NCI-H1417 treated with DMSO at 0.1 percent for 48 hours (cell line): ENCODE results near the gene MAN1C1.

Experiments used
- DNase-seq: peaks from one replicate; lab custom pipeline; 2025; lab: John Stamatoyannopoulos, UW

MAN1C1 gene

GRCh38 chr1:25765136-25765922, 148.7 kb downstream of the MAN1C1 start:
- DNase-seq = no peak

GRCh38 chr1:25765923-25766589, 149.5 kb downstream of the MAN1C1 start:
- DNase-seq = no peak

DNA sequence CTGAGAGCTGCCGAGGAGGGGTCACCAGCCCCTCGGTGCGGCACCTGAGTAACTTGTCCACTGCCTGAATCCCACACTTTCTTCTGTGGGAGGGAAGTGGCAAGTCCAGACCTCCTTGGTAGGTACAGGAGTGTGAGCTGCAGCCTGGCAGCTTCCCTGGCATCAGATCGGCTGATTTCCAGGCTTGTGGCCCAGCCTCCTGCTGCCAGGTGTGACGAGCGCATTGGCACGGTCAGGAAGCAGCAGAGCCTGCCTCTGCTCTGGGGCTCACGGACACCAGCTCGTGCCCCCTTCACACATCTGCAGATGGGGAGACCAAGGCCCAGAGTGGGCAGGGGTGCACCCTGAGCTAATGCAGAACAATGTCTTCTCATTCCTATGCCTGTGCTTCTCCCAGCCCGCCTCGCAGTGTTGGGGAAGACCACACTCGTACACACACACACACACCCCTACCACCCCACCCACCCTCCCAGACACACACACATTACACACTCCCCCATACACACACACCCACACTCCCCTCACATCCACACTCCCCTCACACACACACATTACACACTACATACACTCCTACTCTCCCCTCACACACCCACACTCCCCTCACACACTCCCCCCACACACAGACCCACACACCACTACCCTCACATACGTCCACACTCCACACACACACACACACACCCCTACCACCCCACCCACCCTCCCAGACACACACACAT, 150.3 kb downstream of the MAN1C1 start:
- DNase-seq = no peak

DNA sequence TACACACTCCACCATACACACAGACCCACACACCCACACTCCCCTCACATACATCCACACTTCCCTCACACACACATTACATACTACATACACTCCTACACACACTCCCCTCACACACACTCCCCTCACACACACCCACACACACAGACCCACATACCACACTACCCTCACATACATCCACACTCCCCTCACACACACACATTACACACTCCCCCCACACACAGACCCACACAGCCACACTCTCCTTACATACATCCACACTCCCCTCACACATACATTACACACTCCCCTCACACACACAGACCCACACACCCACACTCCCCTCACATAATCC, 150.8 kb downstream of the MAN1C1 start:
- no peak for DNase-seq

GRCh38 chr1:25768999-25769398, 152.4 kb downstream of the MAN1C1 start:
- no peak for DNase-seq

DNA sequence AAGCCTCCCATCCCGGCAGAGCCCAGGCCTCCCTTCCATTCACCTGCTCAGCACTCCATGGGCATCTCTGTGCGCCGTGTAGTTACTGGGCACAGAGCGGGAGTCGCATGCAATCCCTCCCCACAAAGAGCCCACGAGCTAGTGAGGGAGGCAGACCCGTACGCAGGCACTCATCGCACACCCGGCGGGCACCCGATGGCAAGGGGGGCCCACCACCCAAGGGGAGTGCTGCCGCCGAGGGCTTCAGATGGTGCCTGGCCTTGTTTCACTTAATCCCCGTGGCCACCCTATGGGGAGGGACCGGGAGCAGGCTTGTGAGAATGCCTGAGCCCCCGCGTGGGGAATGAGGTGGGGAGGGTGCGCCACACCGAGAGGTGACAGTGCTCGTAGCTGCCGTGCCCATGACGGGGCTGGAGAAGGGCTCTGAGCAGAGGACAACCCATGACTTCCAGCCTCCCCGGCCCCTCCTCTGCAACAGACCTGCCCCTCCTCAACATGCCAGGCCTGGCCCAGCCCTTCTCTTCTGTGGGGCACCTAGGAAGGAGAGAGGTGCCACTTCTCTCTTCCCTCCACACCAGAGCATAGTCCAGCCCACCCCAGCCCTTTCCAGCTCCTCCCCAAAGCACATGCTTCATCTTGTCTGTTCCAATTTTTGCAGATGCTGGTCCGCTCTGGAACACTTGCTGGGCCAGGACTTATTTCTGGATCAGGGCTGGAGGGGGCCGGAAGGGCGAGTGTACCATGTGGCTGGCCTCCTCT, 153.2 kb downstream of the MAN1C1 start:
- no peak for DNase-seq

- no peak for DNase-seq
Measured at GRCh38 chr1:25770541-25771220, 154.1 kb downstream of the MAN1C1 start.

GRCh38 chr1:25771221-25772114, 154.9 kb downstream of the MAN1C1 start:
- no peak for DNase-seq

DNA sequence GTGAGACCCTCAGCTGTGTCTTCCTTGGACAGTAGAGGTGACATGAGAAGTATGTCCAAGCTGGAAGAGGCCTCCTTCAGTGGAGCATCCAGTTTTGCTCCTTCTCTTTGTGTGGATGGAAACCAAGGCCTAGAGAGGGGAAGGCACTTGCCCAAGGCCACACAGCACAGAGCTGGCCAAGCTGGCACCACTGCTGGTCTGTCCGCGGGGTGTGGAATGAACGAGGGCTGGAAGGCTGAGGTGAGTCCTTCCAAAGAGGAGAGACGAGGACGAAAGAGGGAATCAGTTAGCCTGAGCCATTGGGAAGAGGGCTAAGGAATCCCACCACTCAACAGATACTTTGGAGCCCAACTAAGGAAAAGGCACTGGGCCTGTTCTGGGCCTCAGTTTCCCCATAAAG, 155.6 kb downstream of the MAN1C1 start:
- DNase-seq = no peak

- DNase-seq = no peak
Measured at GRCh38 chr1:25772692-25773245, 156.2 kb downstream of the MAN1C1 start.

- no peak for DNase-seq
Measured at GRCh38 chr1:25773441-25774125, 157.0 kb downstream of the MAN1C1 start.

GRCh38 chr1:25774206-25774803, 157.7 kb downstream of the MAN1C1 start:
- no peak for DNase-seq

DNA sequence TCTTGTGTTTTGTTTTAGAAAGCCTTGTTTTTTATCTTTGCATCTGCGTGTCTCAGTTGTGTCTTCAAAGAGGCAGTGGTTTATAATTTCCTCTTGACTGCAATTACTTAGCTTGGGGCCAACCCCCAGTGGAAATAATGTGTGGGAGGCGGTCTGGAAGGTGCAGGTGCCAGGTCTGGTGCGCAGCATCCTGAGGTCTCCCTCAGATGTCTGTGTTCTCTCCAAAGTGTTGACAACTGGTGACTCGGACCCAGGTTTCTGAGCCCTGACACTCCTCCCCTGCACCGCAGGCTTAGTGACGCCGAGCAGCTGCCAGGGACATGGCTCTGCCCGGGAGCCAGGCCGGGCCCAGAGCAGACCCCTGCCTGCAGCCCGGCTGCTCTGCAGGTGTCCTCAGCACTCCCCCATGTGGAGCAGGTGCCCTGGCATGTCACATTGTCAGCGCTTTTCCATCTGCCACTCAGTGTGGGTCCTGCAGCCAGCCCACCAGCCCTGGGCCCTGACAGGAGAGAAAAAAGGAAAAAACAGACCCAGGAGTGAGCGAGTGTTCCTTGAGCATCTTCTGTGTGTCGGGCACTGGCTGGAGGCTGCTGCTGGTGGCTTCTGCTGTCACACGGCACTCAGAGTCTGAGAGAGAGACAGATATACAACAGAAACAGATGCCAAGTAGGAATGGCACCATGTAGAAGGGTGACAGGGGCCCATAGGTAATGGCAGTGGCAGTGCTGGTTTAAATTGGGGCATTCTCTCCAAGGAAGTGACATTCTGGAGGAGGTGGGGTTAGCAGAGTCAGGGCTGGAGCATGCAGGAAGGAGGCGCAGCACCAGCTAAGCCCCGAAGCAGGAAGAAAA, 158.6 kb downstream of the MAN1C1 start:
- peak; percentile 32 for DNase-seq

GRCh38 chr1:25779388-25779787, 162.8 kb downstream of the MAN1C1 start:
- no peak for DNase-seq

DNA sequence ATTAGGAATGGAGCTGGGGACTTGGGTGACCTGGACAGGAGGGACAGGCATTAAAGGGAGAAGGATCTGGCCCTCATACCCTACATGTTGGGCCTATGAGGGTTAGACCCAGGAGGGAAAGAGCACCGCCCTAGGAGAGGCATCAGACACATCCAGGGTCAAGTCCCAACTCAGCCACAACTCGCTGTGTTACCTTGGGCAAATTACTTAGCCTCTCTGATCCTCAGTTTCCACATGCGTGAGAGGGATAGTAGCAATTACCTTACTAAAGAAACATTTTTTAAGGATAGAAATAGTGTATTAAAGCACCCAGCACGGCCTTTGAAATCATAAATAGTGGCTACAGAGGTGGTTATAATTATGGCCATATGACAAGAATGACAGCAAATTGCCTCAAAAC, 163.3 kb downstream of the MAN1C1 start:
- DNase-seq = no peak

- DNase-seq = no peak
Measured at GRCh38 chr1:25780318-25781129, 163.9 kb downstream of the MAN1C1 start.

DNA sequence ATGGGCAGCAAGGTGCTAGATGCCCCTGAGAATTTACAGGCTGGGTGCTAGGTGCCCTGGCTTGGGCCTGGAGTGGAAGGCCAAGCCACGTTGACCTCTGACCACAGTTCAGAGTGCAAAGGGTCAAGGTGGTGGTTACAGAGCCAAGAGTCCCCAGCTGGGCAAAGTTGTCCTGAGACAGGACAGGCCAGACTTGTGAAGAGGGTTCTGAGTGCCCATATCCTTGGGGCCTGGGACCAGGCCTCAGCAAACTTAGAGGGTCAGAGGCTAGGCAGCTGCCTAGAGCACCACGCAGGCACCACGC, 164.5 kb downstream of the MAN1C1 start:
- no peak for DNase-seq
